Colon (tissue), 2 donors: ENCODE measurements around the gene SEPSECS.

Experiments used
- FAIRE-seq: peaks from 2 replicates; lab custom pipeline; 2012; peaks lifted over from hg19 to GRCh38; lab: Jason Lieb, UNC
- donor health status: control.
- donor health status: control.

SEPSECS gene

DNA sequence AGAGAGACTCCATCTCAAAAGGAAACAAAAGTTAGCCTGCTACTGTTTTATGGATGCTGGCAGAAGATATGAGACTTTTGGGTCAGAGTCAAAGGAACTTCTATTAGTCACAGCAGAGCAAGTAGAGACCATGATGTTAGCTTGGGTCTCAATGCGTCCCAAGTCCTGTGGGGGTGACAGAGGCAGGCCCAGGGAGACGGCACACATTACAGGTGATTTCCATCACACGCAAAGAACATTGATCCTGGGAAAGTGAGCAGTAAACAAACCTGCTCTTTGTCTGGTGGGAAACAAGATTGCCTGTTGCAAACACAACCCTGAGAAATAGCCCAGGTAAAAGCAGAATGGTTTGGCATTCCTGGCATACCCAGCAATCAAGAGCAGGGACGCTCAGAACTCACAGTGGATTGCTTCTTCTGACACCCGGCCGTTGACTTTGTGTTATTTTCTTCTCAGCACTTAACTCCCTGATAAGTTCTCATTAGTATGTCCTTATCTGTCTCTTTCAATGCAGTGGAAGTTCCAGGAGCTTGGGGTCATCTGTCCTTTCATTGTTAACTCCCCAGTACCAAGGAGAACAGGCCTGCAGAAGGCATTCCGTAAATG is 78.3 kb downstream of the SEPSECS start:
- FAIRE-seq = no peak

DNA sequence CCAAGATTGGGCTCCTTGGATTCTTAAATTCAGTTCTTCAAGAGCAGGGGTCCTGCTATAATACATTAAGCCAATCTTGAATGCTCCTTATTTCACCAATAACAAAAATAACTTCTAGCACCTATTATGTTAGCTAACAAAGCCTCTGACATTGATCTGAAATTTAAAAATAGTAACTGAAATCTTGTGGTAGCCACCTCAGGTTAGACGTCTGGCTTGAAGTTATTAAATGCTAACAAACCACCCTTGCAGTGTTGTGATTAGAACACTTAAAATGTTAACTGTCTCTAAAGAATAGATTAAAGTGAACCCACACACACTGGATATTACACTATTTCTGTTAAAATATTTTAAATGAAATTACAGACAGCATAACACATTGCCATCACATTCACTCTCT is 79.7 kb downstream of the SEPSECS start:
- FAIRE-seq = no peak

- FAIRE-seq = no peak
Observed at GRCh38 chr4:25078523-25078922, 81.7 kb downstream of the SEPSECS start.

- FAIRE-seq = no peak
Observed at GRCh38 chr4:25076625-25077398, 83.4 kb downstream of the SEPSECS start.

DNA sequence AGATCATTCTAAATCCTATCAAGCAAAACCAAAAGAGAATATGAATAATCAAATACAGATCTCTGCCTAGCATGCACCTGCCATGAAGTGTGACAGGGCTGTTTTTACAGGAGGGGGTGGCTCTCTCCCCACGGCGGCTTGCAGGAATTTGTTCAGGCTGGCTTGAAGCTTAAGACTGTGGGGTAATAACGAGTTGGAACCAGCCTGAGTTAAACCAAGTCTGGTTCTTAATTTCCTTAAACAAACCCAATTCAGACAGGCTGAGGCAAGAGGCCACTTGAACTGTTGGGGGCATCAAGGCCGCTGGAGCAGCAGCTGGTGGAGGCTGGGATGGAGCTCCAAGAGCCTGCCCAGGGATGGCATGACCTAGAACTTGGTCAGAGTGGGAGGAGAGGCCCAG is 84.4 kb downstream of the SEPSECS start:
- no peak for FAIRE-seq

GRCh38 chr4:25075129-25075528 is 85.1 kb downstream of the SEPSECS start:
- no peak for FAIRE-seq

DNA sequence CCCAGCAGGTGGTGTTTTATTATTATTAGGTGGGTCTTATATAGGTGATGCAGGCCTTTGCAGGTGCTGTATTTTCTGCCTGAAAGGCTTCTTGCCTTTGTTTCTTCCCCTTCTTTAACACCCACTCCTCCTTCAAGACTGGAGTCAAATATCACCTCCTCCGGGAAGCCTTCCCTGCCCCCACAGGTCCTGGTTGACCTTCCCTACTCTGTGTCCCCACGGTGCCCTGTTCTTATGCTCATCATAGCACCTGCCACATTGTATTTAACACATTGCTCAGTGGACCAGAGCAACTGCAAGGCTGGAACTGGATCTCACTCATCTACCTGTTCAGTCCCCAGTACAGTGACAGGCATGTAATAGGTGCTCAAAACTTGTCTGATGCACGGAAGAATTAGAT is 89.7 kb downstream of the SEPSECS start:
- no peak for FAIRE-seq
